Fibroblast of villous mesenchyme (primary cell): ENCODE measurements around the gene AGAP3. TPM values are rescaled to one million over a fixed set of nuclear protein-coding genes. Genes with fewer than 3 reads are reported as not detected.

Source experiments
- DNase-seq: peaks from one replicate; pipeline ENCODE4 v3.0.0-alpha.2; 2010; ENCODE audit warnings: low read depth
- H3K4me3 ChIP-seq: 2 replicates; pipeline ENCODE4 v1.5.1; 2011; ENCODE audit warnings: low read depth, mild to moderate bottlenecking, low read length
- total RNA-seq: library from RNA; depleted of rRNA; stranded (reverse); fragments of >200 nt; gene quantifications from 2 replicates; pipeline ENCODE4 v1.2.3, GENCODE V29; 2012
- TF ChIP-seq, protein P1 (sequence below): IDR thresholded peaks from 2 replicates; pipeline ENCODE4 v1.5.1; 2012; ENCODE audit warnings: low read depth, mild to moderate bottlenecking, low read length; ENCODE audit not compliant: insufficient read depth

AGAP3 gene
- total RNA-seq, 1 donor = 59.2 TPM

DNA sequence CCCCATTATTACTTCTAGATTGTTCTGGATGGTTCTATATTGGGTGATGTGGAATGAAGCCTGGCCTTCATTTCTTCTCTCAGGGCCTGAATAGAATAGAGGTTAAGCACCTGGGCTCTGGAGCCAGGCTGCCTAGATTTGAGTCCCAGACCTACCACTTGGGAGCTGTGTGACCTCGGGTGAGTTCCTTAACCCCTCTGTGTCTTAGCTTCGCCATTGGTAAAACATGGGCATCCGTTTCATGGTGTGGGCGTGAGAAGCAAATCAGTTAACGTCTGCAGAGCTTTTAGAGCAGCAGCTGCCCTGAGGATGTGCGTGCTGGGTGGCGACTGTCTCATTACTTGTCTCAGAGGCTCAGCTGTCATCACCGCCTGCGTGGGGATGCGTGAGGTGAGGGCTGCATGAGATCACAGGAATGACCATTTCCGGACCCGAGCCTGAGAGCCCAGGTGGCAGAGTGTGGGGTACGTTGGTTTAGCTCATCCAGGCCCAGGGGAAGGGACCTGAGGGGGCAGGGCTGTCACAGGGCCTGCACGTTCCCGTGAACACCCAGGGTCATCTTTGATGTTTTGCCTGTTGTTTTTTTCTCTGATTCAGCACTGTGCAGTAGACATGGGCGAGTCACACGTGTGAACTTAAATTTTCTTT is 9.7 kb downstream of the AGAP3 start:
- no peak overlapping the region for H3K4me3 ChIP-seq
- no peak for DNase-seq
- TF ChIP-seq, protein P1, sequence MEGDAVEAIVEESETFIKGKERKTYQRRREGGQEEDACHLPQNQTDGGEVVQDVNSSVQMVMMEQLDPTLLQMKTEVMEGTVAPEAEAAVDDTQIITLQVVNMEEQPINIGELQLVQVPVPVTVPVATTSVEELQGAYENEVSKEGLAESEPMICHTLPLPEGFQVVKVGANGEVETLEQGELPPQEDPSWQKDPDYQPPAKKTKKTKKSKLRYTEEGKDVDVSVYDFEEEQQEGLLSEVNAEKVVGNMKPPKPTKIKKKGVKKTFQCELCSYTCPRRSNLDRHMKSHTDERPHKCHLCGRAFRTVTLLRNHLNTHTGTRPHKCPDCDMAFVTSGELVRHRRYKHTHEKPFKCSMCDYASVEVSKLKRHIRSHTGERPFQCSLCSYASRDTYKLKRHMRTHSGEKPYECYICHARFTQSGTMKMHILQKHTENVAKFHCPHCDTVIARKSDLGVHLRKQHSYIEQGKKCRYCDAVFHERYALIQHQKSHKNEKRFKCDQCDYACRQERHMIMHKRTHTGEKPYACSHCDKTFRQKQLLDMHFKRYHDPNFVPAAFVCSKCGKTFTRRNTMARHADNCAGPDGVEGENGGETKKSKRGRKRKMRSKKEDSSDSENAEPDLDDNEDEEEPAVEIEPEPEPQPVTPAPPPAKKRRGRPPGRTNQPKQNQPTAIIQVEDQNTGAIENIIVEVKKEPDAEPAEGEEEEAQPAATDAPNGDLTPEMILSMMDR = no peak

DNA sequence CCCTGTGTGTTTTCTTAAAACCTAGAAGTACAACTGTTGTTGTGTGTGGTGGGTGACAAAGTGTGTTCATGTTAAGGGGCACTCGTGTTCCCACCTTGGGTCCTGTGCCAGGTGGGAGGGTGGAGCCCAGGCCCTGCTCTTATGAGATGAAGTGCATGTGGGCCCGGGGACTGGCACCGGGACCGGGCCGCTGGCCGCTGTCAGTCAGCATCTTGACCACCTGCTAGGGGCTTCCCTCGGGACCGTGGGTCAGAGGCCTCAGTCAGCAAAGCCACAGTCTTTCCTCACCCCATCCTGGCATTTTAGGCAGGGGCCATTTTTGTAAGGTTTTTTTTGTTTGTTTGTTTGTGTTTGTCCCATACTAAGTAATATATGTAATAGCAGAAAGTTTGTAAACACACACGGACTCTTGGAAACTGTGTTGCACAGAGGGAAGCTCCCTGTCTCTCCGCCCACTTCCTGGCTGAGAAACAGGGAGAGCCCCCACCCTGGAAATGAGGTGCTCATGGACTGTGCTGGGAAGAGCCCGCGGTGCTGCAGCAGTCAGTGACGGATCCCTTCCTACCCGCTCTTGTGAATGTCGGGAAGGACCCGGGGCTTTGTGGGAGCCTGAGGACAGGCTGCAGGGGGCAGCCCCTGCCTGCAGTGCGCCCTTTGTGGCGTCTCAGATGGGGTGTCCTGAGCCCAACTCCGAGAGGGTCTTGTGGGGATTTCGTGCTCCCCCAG is 13.4 kb downstream of the AGAP3 start:
- TF ChIP-seq, protein P1 = no peak
- no peak overlapping the region for H3K4me3 ChIP-seq
- DNase-seq = no peak

DNA sequence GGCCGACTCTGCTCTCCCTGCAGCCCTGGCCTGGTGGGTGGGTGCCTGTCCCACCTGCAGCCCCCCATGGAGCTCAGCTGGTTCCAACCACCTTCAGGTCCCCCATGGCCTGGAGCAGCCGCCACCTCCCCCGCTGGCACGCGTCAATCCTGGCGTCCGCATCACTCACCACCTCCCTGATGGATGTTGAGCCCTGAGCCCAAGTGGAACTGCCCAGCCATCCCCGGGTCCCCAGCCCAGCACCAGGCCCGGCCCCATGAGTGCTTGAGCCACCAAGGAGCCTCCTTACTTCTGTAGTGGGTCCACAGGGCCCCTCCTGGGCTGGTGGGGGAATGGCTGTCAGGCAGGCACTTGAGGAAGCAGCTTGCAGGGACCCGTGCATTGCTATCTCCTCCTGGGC is 14.6 kb downstream of the AGAP3 start:
- no peak for DNase-seq
- H3K4me3 ChIP-seq = no peak overlapping the region
- TF ChIP-seq, protein P1 = no peak

DNA sequence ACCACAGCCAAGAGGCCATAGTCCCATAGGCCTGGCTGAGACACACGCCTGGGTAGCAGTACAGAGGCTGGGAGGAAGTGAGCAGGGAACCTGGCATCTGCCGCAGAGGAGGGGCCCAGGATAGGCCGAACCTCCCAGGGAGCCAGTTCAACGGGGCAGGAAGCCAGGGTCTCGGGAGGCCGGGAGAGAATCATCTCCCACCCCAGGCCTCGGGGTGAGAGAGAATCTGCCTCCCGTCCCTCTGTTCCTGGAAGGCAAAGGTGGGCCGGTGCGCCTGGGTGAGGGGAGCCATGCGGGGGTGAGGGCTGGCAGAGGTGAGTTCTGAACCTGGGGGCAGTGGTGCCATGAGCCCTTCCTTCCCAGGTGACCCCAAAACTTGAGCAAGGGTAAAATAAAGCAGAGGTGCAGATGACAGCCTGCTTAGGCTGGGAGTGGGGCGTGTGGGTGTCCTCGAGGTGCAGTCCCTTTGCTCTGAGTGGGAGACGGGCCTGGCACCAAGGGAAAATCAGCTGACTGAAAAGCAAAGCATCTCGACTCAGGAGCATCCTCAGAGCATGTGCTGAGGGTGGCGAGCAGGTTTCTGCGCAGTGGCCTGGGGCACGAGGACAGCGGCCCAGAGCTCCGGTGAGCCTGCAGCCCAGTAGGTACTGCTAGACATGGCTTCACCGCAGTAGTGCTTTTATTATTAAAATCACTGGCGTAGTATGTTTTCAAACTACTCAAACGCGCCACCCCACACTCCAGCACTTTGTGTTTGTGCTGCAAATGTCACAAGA is 15.5 kb downstream of the AGAP3 start:
- TF ChIP-seq, protein P1 = no peak
- no peak overlapping the region for H3K4me3 ChIP-seq
- no peak for DNase-seq

DNA sequence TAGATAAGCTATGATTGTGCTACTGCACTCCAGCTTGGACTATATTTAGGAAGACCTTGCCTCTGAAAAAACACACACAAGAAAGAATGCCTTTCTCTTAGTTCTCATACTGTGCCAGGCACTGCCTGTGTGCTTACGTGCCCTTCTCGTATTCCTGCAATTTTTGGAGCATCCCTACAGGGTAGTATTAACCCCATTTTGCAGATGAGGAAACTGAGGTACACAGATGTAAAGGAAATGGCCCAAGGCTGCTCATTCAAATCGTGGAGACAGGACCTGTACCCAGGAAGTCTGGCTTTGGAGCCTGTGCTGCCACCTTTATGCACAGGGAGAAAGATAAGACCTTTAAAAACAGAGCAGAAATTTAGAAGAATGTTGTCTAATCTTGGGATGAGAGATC is 16.7 kb downstream of the AGAP3 start:
- no peak for DNase-seq
- TF ChIP-seq, protein P1 = no peak
- H3K4me3 ChIP-seq = no peak overlapping the region

DNA sequence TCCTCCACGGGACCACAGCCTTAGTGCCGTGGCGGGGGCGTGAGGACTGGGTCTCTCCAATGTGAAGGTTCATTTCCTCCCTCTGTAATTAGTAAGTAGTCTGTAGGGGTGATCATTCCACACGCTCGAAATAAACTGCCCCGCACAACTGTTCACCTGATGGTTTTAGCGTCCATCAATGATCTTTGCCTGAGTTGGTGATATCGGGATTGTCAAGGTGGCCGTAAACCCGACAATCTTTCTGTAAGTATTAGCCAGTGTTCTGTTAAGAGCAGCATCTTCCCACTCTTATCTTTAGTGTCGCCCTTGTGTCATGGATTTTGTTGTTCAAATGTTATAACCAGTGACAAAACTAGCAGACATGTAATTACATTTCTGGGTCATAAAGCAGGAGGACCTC is 17.7 kb downstream of the AGAP3 start:
- TF ChIP-seq, protein P1 = no peak
- no peak for DNase-seq
- H3K4me3 ChIP-seq = no peak overlapping the region
